GM21576 (cell line): Measurements from ENCODE around the gene MYO18B.

Source experiments
- ATAC-seq: cut with Tn5 transposase; IDR thresholded peaks from one replicate; pipeline ENCODE4 v1.9.1; 2021; ENCODE audit warnings: mild to moderate bottlenecking, moderate library complexity; ENCODE audit not compliant: unreplicated experiment

The MYO18B gene

DNA sequence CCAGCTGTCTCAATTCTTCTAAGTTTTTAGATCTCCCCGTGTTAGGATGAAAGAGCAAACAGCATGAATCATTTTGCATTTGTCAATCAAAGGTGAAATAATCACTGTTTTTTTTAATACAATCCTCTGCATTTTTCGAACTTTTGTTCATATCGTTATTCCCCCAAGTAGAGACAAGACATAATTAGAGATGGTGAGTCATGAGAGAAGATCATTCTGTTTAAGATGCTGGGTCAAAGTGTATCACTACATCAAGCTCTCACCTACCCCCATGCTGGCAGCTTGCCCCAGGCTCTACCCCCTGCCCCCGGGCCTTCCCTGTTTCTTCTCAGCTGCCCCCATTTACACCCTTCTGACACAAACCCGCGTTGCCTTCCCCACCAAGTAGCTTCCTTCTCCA lies 30.5 kb upstream of the MYO18B start:
- no peak for ATAC-seq

DNA sequence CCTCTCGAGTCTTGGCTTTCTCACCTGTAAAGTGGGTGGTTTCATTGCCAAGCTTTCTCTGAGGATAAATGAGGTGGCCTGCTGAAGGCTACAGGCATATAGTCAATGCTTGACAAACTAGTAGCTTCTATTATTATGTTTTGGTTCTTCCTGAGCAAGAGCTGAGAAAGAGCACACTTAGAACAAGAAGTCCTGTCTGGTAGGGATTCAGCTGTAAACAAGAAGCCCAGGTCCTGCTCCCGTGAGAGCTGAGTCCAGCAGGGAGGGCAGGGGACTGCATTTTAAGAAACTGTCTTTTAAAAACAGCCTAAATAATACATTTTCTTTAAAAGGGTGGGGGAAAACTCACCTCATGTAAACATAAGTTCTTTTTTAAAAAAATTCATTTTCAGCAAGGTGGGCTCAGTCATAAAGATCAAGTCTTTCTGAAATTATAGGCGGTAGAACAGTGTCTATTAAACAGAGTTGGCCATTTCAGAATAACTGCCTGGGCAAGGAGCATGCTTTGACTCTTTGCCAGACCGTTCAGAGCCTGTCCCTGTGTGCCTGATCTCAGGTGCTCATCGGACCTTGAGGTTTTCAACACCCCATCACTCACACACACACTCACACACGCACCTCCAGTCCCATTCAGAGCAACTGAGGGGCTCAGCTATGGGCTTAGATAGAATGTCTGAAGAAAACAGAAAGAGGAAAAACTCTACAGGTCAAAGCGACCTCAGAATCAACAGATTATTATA lies 29.2 kb upstream of the MYO18B start:
- no peak for ATAC-seq

DNA sequence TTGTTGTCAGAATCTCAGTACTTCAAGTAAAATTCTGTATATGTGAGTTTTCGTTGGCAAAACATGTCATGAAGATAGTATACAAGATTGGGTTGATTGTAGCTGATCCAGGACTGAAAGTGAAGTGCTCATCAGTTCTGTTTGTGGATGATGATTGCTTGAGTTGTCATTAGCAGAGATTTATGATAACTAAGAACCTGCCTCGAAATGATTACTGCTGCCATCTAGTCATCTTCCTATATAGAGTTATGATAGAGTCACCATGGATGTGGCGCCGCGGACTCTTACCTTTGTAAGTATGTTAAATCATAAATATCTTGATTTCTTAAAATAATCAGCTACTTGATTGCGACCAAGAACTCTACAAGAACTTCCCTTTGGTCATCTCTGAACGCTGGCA lies 27.9 kb upstream of the MYO18B start:
- no peak for ATAC-seq

DNA sequence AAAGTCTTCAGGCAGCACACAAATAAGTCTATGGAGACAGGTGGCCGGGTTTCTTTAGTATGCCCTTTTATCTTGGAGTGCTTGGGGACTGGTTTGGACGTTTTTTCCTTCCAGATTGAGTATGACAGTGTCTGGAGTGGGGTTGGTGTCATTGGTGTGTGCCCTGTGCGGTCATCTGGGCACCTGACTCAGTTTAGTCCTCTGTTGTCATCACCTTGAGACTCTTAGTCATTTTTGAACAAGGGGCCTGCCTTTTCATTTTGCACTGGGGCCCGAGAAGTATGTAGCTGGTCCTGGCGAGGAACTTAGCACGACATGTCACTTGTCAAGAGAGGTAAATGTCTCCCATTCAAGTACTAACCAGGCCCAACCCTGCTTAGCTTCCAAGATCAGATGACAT lies 27.2 kb upstream of the MYO18B start:
- ATAC-seq = no peak

DNA sequence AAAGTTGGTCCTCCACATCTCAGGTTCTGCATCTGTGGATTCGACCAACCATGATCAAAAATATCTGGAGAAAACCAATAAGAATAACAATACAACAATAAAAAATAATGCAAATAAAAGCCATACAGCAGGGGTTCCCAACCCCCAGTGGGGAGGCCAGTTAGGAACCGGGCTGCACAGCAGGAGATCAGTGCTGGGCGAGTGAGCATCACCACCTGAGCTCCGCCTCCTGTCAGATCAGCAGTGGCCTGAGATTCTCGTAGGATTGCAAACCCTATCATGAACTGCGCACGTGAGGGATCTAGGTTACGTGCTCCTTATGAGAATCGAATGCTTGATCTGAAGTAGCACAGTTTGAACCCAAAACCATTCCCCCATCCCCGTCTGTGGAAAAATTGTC lies 25.4 kb upstream of the MYO18B start:
- ATAC-seq = no peak

DNA sequence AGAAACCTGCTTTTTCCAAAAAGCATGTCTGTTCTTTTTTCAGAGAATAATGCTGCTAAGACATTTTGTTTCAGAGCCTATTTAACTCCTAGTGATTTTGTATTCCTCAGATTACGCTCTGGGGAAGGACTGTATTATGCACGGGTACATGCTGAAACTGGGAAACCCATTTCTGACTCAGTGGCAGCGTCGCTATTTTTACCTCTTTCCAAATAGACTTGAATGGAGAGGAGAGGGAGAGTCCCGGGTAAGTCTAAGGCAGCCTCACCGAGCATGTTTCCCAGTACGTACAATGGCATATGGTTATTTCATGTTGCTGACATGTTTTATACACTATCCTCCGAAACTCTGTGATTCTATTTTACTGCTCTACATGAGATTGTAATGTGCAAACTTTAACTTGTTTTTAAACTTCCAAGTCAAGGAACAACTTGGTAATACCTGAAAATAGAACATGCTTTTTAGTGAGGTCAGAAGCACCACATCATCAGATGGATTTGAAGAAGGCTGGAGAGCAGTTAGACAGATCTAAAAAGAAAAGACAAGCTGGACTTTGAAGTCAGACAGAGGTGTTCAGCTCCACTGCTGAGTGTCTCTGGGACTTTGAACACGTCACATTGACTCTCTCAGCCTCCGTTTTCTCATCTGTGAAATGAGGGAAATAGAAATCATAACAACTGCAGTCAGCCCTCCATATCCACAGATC lies 23.7 kb upstream of the MYO18B start:
- ATAC-seq = no peak

DNA sequence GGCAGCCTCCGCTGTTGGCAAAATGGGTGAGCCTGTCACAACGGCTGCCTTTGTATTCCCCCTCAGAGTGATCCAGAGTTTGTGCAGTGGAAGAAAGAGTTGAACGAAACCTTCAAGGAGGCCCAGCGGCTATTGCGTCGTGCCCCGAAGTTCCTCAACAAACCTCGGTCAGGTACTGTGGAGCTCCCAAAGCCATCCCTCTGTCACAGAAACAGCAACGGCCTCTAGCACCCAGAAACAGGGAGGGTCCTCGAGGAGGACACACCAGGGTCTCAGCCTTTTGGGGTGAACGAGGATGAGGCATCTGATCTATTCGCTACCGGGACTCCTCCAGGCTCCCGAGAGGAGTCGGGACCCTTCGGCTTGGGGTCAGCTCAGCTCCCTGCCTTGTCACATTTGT lies 19.8 kb upstream of the MYO18B start:
- no peak for ATAC-seq

DNA sequence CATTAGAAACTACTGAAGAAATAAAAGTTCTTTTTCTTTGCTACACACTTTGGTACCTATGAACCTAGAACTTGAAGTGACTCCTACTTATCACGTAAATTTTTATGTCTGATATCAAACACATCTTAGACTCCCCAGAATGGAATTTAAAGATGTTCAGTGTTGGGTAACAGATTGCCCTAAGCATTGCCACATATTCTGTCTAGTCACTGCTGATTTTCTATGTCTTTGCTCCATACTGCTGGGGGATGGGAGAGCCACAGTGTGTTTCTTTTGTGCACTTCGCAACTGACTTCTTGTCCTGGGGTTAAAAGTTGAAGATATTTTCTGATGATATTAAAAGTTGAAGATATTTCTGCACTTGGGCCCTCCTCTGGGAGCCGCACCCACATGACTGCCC lies 19.4 kb upstream of the MYO18B start:
- ATAC-seq = no peak

DNA sequence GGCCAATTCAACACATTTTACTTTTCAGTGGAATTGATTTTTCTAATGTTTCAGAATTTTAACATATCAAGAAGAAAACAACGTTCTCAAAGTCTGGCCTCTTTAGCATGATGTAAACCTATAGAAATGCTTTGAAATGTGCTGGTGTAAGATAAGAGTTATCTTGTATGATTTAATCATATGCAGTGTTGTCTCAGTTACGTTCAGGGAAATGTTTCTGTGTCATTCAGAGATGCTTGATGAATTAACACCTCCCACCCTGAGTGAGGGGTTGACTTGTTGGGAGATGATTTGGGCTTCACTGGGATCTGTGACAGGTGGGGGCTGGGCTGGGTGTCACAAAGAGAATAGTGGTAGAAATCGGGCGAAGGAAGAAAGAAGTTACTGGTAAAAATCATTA lies 15.7 kb upstream of the MYO18B start:
- no peak for ATAC-seq

DNA sequence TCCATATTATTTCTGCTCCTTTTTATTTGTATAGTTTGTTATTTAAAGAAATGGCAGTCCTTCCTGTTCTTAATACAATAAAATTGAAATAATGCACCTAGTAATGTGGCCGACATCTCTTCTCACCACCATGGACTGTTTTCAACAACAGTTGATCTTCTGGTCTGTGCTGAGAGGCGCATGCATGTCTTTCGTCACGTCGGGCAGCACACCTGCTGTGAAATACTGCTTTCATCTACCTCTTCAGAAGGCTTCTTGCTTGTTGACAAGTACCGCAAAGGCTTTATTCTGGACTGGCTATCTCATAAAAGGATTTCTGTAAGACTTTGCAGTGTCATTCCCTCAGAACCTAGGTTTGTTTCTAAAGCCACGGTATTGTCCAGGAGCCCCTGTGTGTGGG lies 13.9 kb upstream of the MYO18B start:
- no peak for ATAC-seq

DNA sequence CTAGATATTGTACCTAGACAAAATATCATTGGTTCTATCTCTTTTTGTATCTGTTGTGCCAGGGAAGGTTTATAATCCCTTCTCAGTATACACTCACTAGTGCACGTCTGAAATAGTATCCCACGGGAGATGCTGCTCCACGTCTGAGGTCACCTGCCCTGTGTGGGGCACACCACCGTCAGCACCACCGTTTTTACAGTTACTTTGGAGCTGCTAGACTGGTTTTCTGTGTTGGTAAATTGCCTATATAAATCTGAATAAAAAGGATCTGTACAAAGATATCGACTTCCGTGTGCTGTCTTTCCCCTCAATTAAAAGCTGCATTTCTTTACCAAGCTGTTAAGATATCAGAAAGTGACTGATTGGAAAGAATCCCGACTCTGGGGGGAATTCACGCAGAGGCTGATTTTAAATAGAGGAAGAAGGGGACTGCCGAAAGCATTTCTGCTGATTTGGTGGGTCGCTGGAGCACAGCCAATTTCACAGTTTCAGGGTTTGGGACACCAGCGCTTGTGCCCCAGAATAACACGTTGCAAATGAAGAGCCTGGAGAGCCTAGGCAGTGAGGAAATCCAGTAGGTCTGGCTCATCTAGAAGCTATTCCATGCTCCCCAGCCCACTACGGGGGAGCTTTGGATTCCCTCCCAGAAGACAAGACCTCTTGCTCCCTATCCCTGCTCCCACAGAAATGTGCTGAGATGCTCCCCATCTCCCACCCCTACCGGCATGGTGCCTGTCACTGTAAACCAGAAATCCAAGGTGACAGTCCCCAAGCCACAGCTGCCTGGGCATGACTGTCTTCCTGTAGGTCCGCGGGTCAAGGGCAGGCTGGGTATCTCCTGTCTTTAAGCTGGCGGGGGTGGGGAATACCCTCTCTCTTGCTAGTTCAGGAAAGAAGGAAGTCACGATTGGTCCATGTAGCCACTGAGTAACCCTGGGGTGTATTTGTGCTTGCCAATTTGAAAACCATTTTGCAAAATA lies 12.7 kb upstream of the MYO18B start:
- no peak for ATAC-seq

DNA sequence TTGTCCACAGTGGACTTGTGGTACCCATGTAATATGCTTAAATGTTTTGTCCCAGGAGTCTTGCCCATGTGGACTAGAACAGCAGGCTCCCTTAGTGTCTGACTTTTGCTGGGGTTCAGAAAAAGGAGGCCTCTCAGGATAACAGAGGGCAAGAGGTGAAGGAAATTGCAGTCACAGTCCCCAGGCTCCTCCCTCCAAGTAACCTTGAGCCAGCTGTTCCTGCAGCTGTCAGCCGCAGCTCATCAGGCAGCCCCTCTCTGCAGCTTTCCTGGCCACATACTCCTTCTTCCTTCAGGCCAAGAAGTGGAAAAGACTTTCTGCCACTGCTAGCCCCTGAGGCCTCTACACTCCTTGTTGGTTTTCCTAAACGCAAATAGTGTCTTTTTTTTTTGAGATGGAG lies 6.3 kb upstream of the MYO18B start:
- no peak for ATAC-seq

DNA sequence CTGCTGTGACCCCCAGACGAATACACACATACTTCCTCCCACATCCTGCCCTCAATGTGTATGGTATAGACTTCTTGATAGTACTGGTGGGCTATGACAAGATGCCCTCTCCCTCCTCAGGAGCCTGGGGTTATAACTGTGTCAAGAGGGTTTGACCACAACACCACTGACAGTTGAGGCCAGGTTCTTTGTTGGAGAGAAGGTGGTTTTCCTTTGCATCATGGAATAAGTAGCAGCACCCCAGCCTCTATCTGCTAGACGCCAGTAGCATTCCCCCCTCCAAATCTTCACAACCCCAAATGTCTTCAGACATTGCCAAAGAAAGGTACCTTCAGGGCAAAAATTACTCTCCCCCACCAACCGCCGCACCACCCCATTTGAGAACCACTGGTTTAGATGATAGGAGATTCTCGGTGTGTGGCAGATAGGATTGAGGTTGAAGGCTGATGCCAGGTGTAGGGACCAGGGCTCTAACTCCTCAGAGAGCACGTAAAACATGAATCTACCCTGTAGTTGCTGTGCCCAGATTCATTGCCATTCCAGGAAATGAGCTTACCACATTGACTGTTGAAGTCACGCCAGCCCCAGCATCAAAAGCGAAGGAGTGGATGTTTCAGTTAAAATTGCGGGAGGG lies 5.5 kb upstream of the MYO18B start:
- ATAC-seq = no peak

DNA sequence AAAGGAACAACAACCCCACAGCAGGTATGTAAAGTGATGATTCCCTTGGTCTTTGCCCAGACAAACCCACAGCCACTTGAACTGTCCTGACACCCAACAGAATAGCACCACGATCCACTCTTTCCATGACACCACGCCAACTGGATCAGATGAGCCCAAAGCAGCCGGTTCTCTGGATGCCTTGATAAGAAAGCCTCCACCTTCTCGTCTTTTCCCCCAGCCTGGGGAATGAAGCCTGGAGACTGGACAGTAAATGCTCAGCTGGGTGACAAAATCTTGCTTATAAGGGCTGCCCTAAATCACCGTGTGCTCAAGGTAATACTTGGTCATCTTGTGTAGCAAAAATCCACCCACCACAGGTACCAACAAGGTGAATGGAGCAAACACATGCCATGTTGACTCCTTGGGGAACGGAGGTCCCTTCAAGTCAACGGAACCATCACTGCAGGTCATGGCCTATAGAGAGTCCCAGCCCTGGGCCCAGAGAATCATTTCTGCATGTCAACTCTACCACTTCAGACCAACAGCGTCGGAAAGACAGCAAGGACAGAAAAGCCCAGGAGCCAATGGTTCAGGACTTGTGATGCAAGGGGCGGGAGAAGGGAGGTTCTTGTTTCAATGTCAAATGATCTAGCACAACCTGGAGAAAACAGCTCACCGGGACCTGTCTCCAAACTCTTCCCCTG lies 2.2 kb upstream of the MYO18B start:
- ATAC-seq = no peak

DNA sequence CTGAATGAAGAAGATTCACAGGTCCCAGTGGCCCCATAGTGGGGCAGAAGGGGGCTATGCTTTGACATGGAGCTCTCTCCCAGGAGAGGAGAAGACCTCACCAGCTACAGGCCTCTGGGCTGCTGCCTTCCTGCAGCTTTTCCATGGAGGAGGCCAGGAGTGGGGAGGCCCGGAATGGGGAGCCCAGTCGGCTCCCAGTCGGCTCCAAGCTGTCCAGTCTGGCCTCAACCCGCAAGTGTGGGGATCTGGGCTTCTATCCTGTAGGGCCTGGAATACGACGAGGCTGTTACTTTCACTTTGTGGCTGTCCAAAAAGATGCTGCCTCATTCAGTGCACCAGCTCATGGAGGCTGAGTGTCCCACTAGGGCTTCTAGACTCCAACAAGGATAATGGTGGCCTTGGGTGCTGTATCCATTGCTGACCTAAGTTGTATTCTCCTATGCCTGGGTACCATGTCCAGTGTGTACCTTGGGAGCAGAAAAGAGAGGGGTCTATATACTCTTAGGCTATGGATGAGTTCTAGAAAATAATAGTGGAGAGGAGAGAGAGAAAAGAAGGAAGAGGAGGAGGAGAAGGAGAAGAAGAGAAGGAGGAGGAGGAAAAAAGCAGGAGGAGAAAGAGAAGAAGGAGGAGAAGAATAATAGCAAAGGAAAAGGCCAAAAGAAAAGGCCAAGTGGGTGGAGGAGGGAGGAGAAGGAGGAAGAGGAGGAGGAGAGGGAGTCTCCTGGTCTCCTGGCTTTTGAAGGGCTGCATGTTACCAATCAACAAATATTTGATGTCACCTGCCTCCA lies 1.1 kb downstream of the MYO18B start:
- no peak for ATAC-seq

DNA sequence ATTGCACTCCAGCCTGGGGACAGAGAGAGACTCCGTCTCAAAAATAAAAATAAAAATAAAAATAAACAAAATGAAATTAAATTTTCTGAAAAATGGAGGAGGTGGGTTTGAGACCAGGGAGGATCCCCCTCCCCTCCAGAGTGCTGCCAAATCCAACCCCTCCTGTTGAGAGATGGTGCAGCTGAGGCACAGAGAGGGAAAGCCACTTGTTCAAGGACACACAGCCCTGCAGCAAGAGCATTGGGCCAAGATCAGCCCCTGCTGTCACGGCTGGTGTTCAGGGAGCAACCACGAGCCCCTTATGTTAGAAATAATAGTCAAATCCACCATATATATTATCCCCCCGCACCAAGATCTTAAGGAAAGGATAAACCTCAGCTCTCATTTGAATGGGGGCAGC lies 2.7 kb downstream of the MYO18B start:
- no peak for ATAC-seq

DNA sequence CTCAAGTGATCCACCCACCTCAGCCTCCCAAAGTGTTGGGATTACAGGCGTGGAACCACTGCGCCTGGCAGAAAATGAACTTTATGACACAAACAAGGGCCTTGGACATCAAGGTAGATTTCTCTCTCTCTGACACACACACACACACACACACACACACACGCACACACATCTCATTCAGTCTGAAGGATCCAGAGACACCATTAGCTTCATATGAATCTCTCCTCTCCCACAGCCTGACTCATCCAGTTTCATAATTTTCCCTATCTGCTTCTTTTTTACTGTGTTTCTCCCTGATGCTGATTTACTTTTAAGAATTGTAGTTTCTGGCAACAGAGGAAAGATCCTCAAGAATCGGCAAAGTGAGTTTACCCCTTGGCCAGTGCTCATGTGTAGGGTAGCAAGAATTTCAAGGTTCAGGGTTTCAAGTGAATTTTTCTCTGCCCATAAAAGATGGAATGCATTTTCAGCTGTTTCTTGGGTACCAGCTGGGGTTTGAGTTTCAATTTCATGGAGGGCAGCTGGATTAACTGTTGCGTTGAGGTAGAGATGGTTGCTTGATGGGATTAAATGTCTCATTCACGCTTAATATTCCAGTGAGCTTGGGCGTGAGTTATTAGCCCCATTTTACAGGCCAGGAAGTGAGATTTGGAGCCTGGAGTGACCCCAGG lies 3.5 kb downstream of the MYO18B start:
- ATAC-seq = no peak

DNA sequence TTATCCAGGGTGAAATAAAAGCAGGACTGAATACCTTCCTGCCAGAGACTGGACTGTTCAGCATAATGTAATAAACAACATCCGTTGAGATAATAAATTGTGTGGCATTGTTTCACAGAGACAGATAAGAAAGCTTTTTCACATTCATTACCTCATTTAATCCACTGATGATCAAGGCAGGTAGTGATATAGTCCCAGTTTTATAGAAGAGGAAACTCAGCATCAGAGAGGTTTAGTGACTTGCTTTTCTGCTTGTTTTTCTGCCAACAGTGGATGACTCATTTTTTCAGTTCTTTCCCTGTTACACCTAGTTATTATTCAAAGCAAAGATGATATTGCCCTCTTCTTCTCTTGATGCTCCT lies 4.0 kb downstream of the MYO18B start:
- ATAC-seq = no peak

DNA sequence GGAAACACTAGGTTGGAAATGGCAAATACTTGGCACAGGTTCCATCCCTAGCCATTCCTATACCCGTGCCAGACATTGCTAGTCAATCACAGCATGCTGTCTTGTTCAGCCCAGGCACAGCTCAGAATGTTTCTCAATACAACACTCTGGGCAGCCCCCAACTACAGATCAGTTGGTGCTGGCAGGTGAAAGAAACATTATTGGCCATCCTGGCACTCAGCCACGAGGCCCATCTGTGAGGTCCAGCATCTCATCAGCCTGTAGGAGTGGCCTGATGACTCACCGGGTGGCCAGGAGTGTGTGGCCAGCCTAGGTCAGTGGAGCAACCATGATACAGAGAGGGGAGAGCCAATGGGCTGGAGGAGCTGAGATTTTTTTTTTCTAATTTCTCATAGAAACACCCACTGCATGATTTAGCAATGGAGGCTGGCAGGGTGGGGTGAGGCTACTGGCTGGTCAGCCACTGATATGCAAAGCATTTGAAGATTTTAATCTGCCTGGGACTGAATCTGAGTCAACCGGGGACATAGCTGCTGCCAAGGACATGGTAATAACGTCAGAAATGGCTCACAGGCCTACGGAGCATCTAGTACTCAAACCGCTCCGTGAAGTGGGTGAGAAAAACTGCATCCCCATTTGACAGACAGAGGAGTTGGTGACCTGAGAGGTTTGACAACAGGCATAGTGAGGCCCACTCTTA lies 5.4 kb downstream of the MYO18B start:
- no peak for ATAC-seq
